ENCODE measurements around the gene PALD1. TPM values are rescaled to one million over a fixed set of nuclear protein-coding genes. Genes with fewer than 3 reads are reported as not detected.
A peak's percentile ranks its signal among the peaks of the same experiment; 100 is the strongest.

PALD1 gene
- total and polyA plus RNA-seq, 12 donors, result 2.0 to 16.2 (median 7.4) TPM

DNA sequence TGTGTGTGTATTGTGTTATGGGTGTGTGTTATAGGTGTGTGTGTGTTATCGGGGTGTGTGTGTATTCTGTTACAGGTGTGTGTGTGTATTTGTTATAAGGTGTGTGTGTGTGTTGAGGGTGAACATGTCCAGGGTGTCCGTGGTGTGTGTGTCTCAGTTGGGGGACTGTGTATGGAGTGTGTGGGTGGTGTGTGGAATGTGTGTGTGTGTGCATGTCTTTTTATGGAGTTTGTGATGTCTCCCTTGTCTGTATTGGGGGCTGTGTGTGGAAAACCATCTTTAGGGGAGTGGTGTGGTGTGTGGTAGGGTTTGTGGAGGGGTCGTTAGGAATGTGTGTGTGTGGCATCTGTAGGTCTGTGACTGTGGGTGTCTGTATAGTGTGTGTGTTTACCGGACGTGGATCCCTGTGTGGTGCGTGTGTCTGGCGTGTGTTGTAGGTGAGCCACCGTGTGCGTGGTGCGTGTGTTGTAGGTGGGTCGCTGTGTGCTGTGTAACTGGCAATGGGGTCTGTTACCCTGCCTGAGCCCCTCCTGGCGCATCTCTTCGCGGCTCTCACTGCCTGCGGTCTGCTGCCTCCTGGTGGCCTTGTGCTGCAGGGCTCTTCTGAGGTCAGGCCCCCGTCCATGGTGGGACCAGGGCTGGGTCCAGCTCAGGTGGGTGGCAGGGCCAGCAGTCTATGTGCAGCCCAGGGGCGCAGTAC is 61.7 kb downstream of the PALD1 start:
- TF ChIP-seq POLR2A (IDR thresholded peaks at IDR 0.05), result no peak
- TF ChIP-seq, protein P1, sequence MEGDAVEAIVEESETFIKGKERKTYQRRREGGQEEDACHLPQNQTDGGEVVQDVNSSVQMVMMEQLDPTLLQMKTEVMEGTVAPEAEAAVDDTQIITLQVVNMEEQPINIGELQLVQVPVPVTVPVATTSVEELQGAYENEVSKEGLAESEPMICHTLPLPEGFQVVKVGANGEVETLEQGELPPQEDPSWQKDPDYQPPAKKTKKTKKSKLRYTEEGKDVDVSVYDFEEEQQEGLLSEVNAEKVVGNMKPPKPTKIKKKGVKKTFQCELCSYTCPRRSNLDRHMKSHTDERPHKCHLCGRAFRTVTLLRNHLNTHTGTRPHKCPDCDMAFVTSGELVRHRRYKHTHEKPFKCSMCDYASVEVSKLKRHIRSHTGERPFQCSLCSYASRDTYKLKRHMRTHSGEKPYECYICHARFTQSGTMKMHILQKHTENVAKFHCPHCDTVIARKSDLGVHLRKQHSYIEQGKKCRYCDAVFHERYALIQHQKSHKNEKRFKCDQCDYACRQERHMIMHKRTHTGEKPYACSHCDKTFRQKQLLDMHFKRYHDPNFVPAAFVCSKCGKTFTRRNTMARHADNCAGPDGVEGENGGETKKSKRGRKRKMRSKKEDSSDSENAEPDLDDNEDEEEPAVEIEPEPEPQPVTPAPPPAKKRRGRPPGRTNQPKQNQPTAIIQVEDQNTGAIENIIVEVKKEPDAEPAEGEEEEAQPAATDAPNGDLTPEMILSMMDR (IDR thresholded peaks at IDR 0.05), result peak; percentile 36 to 76 (median 68)
- Histone ChIP-seq H3K36me3 (replicated peaks in 1 of 2) (no peaks in the 10 kb centered on the region), H3K27me3 (no peaks in the 10 kb centered on the region), H3K9me3 (replicated peaks in 1 of 3) (no peaks in the 10 kb centered on the region), H3K27ac (no peak overlapping the region), H3K4me3 (no peak overlapping the region), H3K4me1 (replicated peaks in 1 of 2) (no peaks in the 10 kb centered on the region)
- peak in 2 of 7 donors; percentile 32 to 40 for DNase-seq
- intact Hi-C loops (cut with DNase I), result no loop called here
- WGBS, 4 donors, result 62 to 74% (median 66%) methylated on average over 8 to 17 of the region's 17 CpGs

DNA sequence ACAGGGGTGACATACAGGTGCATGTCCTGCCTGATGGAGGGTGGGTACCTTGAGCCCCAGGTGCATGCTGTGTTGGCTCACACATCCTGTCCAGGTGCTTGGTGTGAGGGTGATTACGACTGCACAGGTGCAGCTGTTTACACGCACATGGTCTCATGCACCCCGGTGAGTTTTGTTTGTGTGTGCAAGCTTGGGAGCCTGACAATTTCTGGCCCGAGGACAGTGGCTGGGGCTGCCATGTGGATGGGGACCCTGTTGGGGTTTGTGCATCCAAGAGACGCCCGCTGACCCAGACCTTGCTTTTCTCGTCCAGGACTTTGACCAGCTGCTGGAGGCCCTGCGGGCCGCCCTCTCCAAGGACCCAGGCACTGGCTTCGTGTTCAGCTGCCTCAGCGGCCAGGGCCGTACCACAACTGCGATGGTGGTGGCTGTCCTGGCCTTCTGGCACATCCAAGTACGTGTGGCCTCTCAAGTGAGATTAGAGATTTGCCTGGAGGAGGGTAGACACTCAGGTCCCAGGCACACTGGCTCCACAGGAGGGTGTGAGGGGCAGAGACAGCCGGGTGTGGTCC is 62.3 kb downstream of the PALD1 start:
- Histone ChIP-seq H3K36me3 (replicated peaks in 1 of 2) (no peaks in the 10 kb centered on the region), H3K27ac (no peak overlapping the region), H3K4me1 (replicated peaks in 1 of 2) (no peaks in the 10 kb centered on the region), H3K9me3 (replicated peaks in 1 of 3) (no peaks in the 10 kb centered on the region), H3K4me3 (no peak overlapping the region), H3K27me3 (no peaks in the 10 kb centered on the region)
- intact Hi-C loops (cut with DNase I), result no loop called here
- TF ChIP-seq POLR2A (IDR thresholded peaks at IDR 0.05), result no peak
- TF ChIP-seq, protein P1 (IDR thresholded peaks at IDR 0.05), result peak in 1 of 6 experiments; percentile 7
- DNase-seq, result no peak
- 73 to 82% (median 78%) methylated on average over 9 to 15 of the region's 15 CpGs for WGBS, 4 donors

DNA sequence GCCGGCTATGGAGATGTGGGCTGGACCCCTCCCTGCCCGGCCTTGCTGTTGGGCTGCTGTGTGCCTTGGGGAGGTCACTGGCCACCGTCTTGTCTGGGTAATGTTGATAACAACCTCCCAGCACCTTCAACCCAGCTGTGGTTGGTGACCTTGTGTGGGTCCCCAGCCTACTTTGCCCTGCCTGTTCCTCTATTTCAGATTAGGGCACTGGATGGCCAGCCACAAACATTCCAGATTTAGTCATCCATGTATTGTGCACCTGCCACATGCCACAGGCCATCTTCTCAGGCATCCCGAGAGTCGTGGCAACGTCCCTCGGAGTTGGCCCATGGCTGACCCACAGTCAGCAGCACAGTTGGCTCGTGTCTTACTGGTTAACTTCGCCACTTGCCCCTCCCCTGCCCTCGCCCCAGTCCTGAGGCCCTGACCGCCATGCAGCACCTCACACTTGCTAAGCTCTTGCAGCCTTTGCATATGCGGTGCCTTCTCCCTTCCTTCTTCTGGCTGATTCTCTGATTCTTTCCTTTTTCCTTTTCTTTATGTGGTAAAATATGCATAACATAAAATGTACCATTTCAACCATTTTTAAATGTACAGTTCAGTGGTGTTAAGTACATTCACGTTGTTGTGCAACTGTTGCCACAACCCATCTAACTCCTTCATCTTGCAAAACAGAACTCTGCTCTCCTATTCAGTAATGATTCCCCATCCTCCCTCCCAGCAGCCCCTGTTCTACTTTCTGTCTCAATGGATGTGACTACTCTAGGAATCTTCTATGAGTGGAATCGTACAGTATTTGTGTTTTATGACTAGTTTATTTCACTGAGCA is 63.4 kb downstream of the PALD1 start:
- TF ChIP-seq, protein P1 (IDR thresholded peaks at IDR 0.05), result no peak
- no peak for TF ChIP-seq POLR2A (IDR thresholded peaks at IDR 0.05)
- DNase-seq, result no peak
- H3K4me1 ChIP-seq (replicated peaks in 1 of 2), result no peaks in the 10 kb centered on the region
- intact Hi-C loops (cut with DNase I), result loop anchor here in 1 of 2 donors (2.0 kb wide), 1 partner anchor 79 kb away; no protein-coding TSS in a partner anchor
- no peaks in the 10 kb centered on the region for H3K36me3 ChIP-seq (replicated peaks in 1 of 2)
- no peaks in the 10 kb centered on the region for H3K27me3 ChIP-seq
- WGBS, 4 donors, result 71 to 76% (median 74%) methylated on average over 11 to 14 of the region's 14 CpGs
- no peak overlapping the region for H3K4me3 ChIP-seq
- no peak overlapping the region for H3K27ac ChIP-seq
- no peaks in the 10 kb centered on the region for H3K9me3 ChIP-seq (replicated peaks in 1 of 3)

- no peak for TF ChIP-seq POLR2A (IDR thresholded peaks at IDR 0.05)
- TF ChIP-seq, protein P1 (IDR thresholded peaks at IDR 0.05), result no peak
- DNase-seq, result no peak
- H3K36me3 ChIP-seq (replicated peaks in 1 of 2), result no peaks in the 10 kb centered on the region
- intact Hi-C loops (cut with DNase I), result loop anchor here in 1 of 2 donors (2.0 kb wide), 1 partner anchor 80 kb away; no protein-coding TSS in a partner anchor
- 84 to 89% (median 87%) methylated on average over 3 of the region's 3 CpGs for WGBS, 4 donors
- no peak overlapping the region for H3K4me3 ChIP-seq
- H3K9me3 ChIP-seq (replicated peaks in 1 of 3), result no peaks in the 10 kb centered on the region
- H3K4me1 ChIP-seq (replicated peaks in 1 of 2), result no peaks in the 10 kb centered on the region
- no peaks in the 10 kb centered on the region for H3K27me3 ChIP-seq
- no peak overlapping the region for H3K27ac ChIP-seq
Observed at GRCh38 chr10:70542565-70542938, 64.0 kb downstream of the PALD1 start.

Data from adrenal gland (tissue), 12 donors.